ENCODE measurements around the gene TMEM44. TPM values are rescaled to one million over a fixed set of nuclear protein-coding genes. Genes with fewer than 3 reads are reported as not detected.
A peak's percentile ranks its signal among the peaks of the same experiment; 100 is the strongest.

Gene TMEM44
- total RNA-seq (2022) (8.3 and 13.2 TPM in 2 replicates), Bru-seq, nascent RNA (percentile 47 among the genes with signal in this experiment), BruChase-seq, experiment 1, labeled RNA remaining after a 6-hour chase (percentile 54 among the genes with signal in this experiment), BruChase-seq, experiment 2, labeled RNA remaining after a 2-hour chase (percentile 53 among the genes with signal in this experiment)
- long read RNA-seq, partial matches to known transcripts, result 0 of 18 reads
- long read RNA-seq, other reads (novel, unspliced or antisense), result 15 of 18 reads

DNA sequence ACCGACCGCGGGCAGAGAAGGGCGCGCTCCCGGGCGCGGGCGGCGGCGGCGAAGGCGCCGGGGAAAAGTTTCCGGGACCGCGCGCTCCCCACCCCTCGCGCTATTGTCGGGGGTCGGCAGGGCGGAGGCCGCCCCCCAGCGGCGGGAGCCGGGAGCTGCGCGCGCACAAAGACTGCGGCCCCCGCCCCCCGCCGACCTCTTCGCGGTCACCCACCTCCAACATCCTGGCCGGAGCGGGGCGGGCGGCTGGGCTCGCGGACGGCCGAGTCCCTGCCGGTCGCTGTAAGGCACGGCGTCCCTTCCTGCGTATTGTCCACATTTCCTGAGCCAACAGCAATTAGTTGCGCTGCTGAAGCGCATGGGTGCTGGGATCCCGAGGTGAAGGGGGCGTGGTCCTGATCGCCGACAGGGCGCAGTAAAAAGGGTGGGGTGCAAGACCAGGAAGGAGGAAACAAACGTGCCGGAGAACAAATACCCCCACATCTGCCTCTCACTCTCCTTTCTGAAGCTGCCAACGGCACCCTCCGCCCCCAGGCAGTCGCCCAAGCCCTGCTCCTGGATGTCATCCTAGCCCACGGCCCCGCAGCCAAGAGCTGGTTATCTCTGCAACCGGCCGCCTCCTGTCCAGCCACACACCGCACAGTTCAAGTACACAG is at the start of gene TMEM44:
Gene TMEM44 (minus strand): TSS at position 71 of the 656 bp plus-strand sequence. CDS start 204 bp downstream, outside the sequence.
- peak; percentile 70 for TF ChIP-seq CTCF (IDR thresholded peaks at IDR 0.05; ENCODE audit: unreplicated experiment)
- Mint-ChIP-seq H3K9me3 (ENCODE audit: unreplicated experiment) (no peaks in the 10 kb centered on the region), H3K36me3 (ENCODE audit: insufficient read depth, unreplicated experiment) (no peaks in the 10 kb centered on the region), H3K4me1 (ENCODE audit: insufficient read depth, unreplicated experiment) (peaks cover 6% of the 10 kb centered on the region), H3K4me3 (ENCODE audit: unreplicated experiment) (peak within 1 kb of the TSS; percentile 92), H3K27me3 (ENCODE audit: insufficient read depth, unreplicated experiment) (no peaks in the 10 kb centered on the region), H3K27ac (ENCODE audit: low read depth, unreplicated experiment) (no peak within 1 kb of the TSS)
- ChIA-PET POLR2A (interaction anchor here (0.6 to 2.6 kb wide), 13 partner anchors 9 to 1467 kb away, joined by 3 to 14 read pairs (median 3); partner anchors contain the start of gene LSG1), CTCF (interaction anchor here (1.0 to 1.8 kb wide), 5 partner anchors 9 to 638 kb away, joined by 3 to 13 read pairs (median 3); partner anchors contain the start of gene XXYLT1)
- BruUV-seq (replicated peaks), result no TSS peak
- intact Hi-C loops (cut with micrococcal nuclease), result loop anchor here (1.0 kb wide), 1 partner anchor 161 kb away; no protein-coding TSS in a partner anchor
- peak; percentile 77 for DNase-seq (ENCODE audit: unreplicated experiment)

DNA sequence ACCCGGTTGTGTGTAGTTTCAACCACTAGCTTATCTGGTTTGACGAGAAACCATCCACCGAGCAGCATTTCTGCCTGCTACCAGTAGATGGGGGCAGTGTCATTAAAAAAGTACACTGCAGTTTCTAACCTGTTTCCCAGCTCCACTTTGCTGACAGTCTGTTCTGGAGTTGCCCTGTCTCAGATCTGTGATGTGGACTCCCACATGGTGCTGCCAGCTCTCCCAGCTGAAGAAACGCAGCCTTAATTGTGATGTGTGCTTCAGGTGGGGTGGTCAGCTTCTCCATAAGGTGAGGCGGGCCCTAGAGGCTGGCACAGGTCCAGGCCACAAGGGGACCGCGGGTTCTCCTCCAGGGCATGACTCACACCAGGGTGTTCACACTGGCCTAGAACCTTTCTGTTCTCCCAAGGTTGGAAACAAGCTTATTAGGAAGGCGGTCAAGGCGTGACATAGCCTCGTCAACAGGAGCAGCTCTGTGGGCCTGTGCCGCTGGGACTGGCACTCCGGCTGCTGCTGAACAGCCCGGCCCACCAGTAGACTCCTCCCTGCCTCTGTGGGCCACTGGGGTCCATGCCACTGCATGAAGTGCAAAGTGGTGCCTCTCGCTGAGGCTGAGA is 49.6 kb upstream of the TMEM44 start:
- Mint-ChIP-seq H3K36me3 (ENCODE audit: insufficient read depth, unreplicated experiment) (no peaks in the 10 kb centered on the region), H3K27me3 (ENCODE audit: insufficient read depth, unreplicated experiment) (no peaks in the 10 kb centered on the region), H3K4me3 (ENCODE audit: unreplicated experiment) (no peak overlapping the region), H3K9me3 (ENCODE audit: unreplicated experiment) (no peaks in the 10 kb centered on the region), H3K27ac (ENCODE audit: low read depth, unreplicated experiment) (no peak overlapping the region), H3K4me1 (ENCODE audit: insufficient read depth, unreplicated experiment) (peaks cover 17% of the 10 kb centered on the region)
- BruUV-seq (replicated peaks), result no TSS peak
- peak; percentile 84 for TF ChIP-seq CTCF (IDR thresholded peaks at IDR 0.05; ENCODE audit: unreplicated experiment)
- intact Hi-C loops (cut with micrococcal nuclease), result loop anchor here (1.0 to 5.0 kb wide), 6 partner anchors 188 to 577 kb away; no protein-coding TSS in a partner anchor
- DNase-seq (ENCODE audit: unreplicated experiment), result peak; percentile 86
- POLR2A ChIA-PET, result interaction anchor here (0.5 to 3.8 kb wide), 23 partner anchors 9 to 860 kb away, joined by 3 to 64 read pairs (median 4); partner anchors contain the start of genes ACAP2, LSG1, PPP1R2 and XXYLT1
- CTCF ChIA-PET, result interaction anchor here (0.6 to 3.5 kb wide), 55 partner anchors 9 to 843 kb away, joined by 3 to 69 read pairs (median 4); partner anchors contain the start of genes LSG1 and XXYLT1

GRCh38 chr3:194682189-194682693 is 49.0 kb upstream of the TMEM44 start:
- ChIA-PET POLR2A (interaction anchor here (0.5 to 3.8 kb wide), 19 partner anchors 9 to 860 kb away, joined by 3 to 64 read pairs (median 4); partner anchors contain the start of genes LSG1, PPP1R2 and XXYLT1), CTCF (interaction anchor here (0.6 to 3.5 kb wide), 46 partner anchors 10 to 840 kb away, joined by 3 to 69 read pairs (median 4); partner anchors contain the start of genes LSG1 and XXYLT1)
- no peak for DNase-seq (ENCODE audit: unreplicated experiment)
- no TSS peak for BruUV-seq (replicated peaks)
- no peaks in the 10 kb centered on the region for H3K36me3 Mint-ChIP-seq (ENCODE audit: insufficient read depth, unreplicated experiment)
- TF ChIP-seq CTCF (IDR thresholded peaks at IDR 0.05; ENCODE audit: unreplicated experiment), result no peak
- H3K4me3 Mint-ChIP-seq (ENCODE audit: unreplicated experiment), result no peak overlapping the region
- no peaks in the 10 kb centered on the region for H3K27me3 Mint-ChIP-seq (ENCODE audit: insufficient read depth, unreplicated experiment)
- no peak overlapping the region for H3K27ac Mint-ChIP-seq (ENCODE audit: low read depth, unreplicated experiment)
- H3K4me1 Mint-ChIP-seq (ENCODE audit: insufficient read depth, unreplicated experiment), result peaks cover 17% of the 10 kb centered on the region
- intact Hi-C loops (cut with micrococcal nuclease), result loop anchor here (1.0 to 5.0 kb wide), 6 partner anchors 189 to 578 kb away; no protein-coding TSS in a partner anchor
- no peaks in the 10 kb centered on the region for H3K9me3 Mint-ChIP-seq (ENCODE audit: unreplicated experiment)
